ENCODE results near the gene MAJIN. TPM values are rescaled to one million over a fixed set of nuclear protein-coding genes. Genes with fewer than 3 reads are reported as not detected.
A peak's percentile ranks its signal among the peaks of the same experiment; 100 is the strongest.

Gene MAJIN
- total RNA-seq, 4 donors from 2014 or later = not detected

GRCh38 chr11:64890522-64890939 lies 81.4 kb downstream of the MAJIN start:
- TF ChIP-seq POLR2AphosphoS5 (IDR thresholded peaks at IDR 0.05) (no peak), POLR2A (IDR thresholded peaks at IDR 0.05; ENCODE audit: low read depth) (no peak), EP300 (IDR thresholded peaks at IDR 0.05) (no peak), CTCF (IDR thresholded peaks at IDR 0.05) (no peak)
- Histone ChIP-seq H3K9me3 (no peaks in the 10 kb centered on the region), H3K27me3 (no peaks in the 10 kb centered on the region), H3K4me3 (no peak overlapping the region), H3K36me3 (peaks cover 0 to 12% (median 9%) of the 10 kb centered on the region in 4 donors), H3K4me1 (peaks cover 30 to 37% (median 34%) of the 10 kb centered on the region in 4 donors), H3K27ac (replicated peaks in 1 of 4) (no peak overlapping the region)
- 90% methylated on average over 7 of the region's 7 CpGs for WGBS
- intact Hi-C loops (cut with DNase I) = loop anchor here (10.0 kb wide), 1 partner anchor 106 kb away; no protein-coding TSS in a partner anchor
- no peak for DNase-seq (ENCODE audit: extremely low spot score)

GRCh38 chr11:64888729-64889511 lies 83.0 kb downstream of the MAJIN start:
- H3K9me3 ChIP-seq = no peaks in the 10 kb centered on the region
- intact Hi-C loops (cut with DNase I) = no loop called here
- H3K36me3 ChIP-seq = no peaks in the 10 kb centered on the region
- TF ChIP-seq EP300 (IDR thresholded peaks at IDR 0.05) (no peak), POLR2A (IDR thresholded peaks at IDR 0.05; ENCODE audit: low read depth) (no peak), CTCF (IDR thresholded peaks at IDR 0.05) (no peak), POLR2AphosphoS5 (IDR thresholded peaks at IDR 0.05) (no peak)
- no peak overlapping the region for H3K27ac ChIP-seq (replicated peaks in 1 of 4)
- WGBS = 66% methylated on average over 9 of the region's 9 CpGs
- H3K4me1 ChIP-seq = peaks cover 22 to 32% (median 25%) of the 10 kb centered on the region in 4 donors
- H3K4me3 ChIP-seq = no peak overlapping the region
- no peak for DNase-seq (ENCODE audit: extremely low spot score)
- H3K27me3 ChIP-seq = no peaks in the 10 kb centered on the region

GRCh38 chr11:64888406-64888728 lies 83.5 kb downstream of the MAJIN start:
- Histone ChIP-seq H3K4me3 (peak overlapping the region; percentile 31 to 41 (median 36)), H3K27ac (replicated peaks in 1 of 4) (peak overlapping the region in 2 of 4 donors; percentile 71 to 74), H3K4me1 (peaks cover 19 to 26% (median 21%) of the 10 kb centered on the region in 4 donors), H3K36me3 (no peaks in the 10 kb centered on the region), H3K9me3 (no peaks in the 10 kb centered on the region), H3K27me3 (no peaks in the 10 kb centered on the region)
- TF ChIP-seq EP300 (IDR thresholded peaks at IDR 0.05) = no peak
- no peak for TF ChIP-seq POLR2AphosphoS5 (IDR thresholded peaks at IDR 0.05)
- no peak for TF ChIP-seq CTCF (IDR thresholded peaks at IDR 0.05)
- TF ChIP-seq POLR2A (IDR thresholded peaks at IDR 0.05; ENCODE audit: low read depth) = no peak
- WGBS = 35% methylated on average over 4 of the region's 8 CpGs
- DNase-seq (ENCODE audit: extremely low spot score) = no peak
- intact Hi-C loops (cut with DNase I) = no loop called here

Small RNA genes lying within 50 kb of the gene (small RNA-seq; reads per million reads assigned to genes)
- gene MIR6749 (0 to 0.37 (median 0) reads per million in 3 donors), gene MIR6750 (0 reads per million in 3 donors), gene MIR6879 (0 to 0.51 (median 0) reads per million in 3 donors)

Other genes starting within 250 kb of the MAJIN start
- 10 to 100 TPM in 1 of 4 donors, 1 to 10 TPM in 3; 2.1 to 12.9 (median 4.3) TPM for gene NRXN2, start 248.9 kb downstream of the MAJIN start, total RNA-seq
- gene RASGRP2, start 228.0 kb downstream of the MAJIN start, total RNA-seq = 10 to 100 TPM; 32.8 to 72.8 (median 34.9) TPM
- 10 to 100 TPM; 18.4 to 57.2 (median 26.3) TPM for gene PYGM, start 212.1 kb downstream of the MAJIN start, total RNA-seq
- gene SF1, start 193.6 kb downstream of the MAJIN start, total RNA-seq = 100 to 1,000 TPM; 199 to 285 (median 234) TPM
- 10 to 100 TPM; 11.1 to 25.0 (median 17.1) TPM for gene MAP4K2, start 168.9 kb downstream of the MAJIN start, total RNA-seq
- 10 to 100 TPM; 10.4 to 18.7 (median 11.5) TPM for gene MEN1, start 161.6 kb downstream of the MAJIN start, total RNA-seq
- gene CDC42BPG, start 127.5 kb downstream of the MAJIN start, total RNA-seq = under 1 TPM in 3 of 4 donors, not detected in 1; 0.33 to 0.46 (median 0.39) TPM
- gene EHD1, start 93.5 kb downstream of the MAJIN start, total RNA-seq = 100 to 1,000 TPM in 2 of 4 donors, 10 to 100 TPM in 2; 57.0 to 193 (median 104) TPM
- gene ATG2A, start 54.9 kb downstream of the MAJIN start, total RNA-seq = 10 to 100 TPM; 19.9 to 28.7 (median 26.1) TPM
- gene PPP2R5B, start 47.4 kb downstream of the MAJIN start, total RNA-seq = 10 to 100 TPM; 24.1 to 38.8 (median 29.0) TPM
- not detected for gene GPHA2, start 36.2 kb downstream of the MAJIN start, total RNA-seq
- gene BATF2, start 24.9 kb upstream of the MAJIN start, total RNA-seq = 1 to 10 TPM in 3 of 4 donors, under 1 TPM in 1; 0.42 to 5.1 (median 3.1) TPM
- 100 to 1,000 TPM; 150 to 189 (median 172) TPM for gene ARL2, start 42.1 kb upstream of the MAJIN start, total RNA-seq
- gene SNX15, start 55.3 kb upstream of the MAJIN start, total RNA-seq = 10 to 100 TPM; 21.2 to 57.1 (median 33.1) TPM
- 10 to 100 TPM in 3 of 4 donors, 1 to 10 TPM in 1; 9.6 to 21.8 (median 13.1) TPM for gene SAC3D1, start 69.1 kb upstream of the MAJIN start, total RNA-seq
- gene NAALADL1, start 86.4 kb upstream of the MAJIN start, total RNA-seq = 10 to 100 TPM; 22.8 to 43.7 (median 31.0) TPM
- gene CDCA5, start 111.9 kb upstream of the MAJIN start, total RNA-seq = 1 to 10 TPM in 1 of 4 donors, under 1 TPM in 3; 0.33 to 1.1 (median 0.38) TPM
- gene ZFPL1, start 112.1 kb upstream of the MAJIN start, total RNA-seq = 10 to 100 TPM; 24.1 to 50.7 (median 43.7) TPM
- gene VPS51, start 124.1 kb upstream of the MAJIN start, total RNA-seq = 100 to 1,000 TPM; 185 to 414 (median 237) TPM
- gene TM7SF2, start 139.8 kb upstream of the MAJIN start, total RNA-seq = 10 to 100 TPM in 3 of 4 donors, 1 to 10 TPM in 1; 8.8 to 17.2 (median 12.1) TPM
- gene ZNHIT2, start 145.6 kb upstream of the MAJIN start, total RNA-seq = 10 to 100 TPM in 3 of 4 donors, 1 to 10 TPM in 1; 7.5 to 24.4 (median 18.0) TPM
- 1,000 to 10,000 TPM in 1 of 4 donors, 100 to 1,000 TPM in 3; 465 to 1,081 (median 716) TPM for gene FAU, start 150.0 kb upstream of the MAJIN start, total RNA-seq
- 100 to 1,000 TPM in 2 of 4 donors, 10 to 100 TPM in 2; 76.2 to 113 (median 91.5) TPM for gene MRPL49, start 150.2 kb upstream of the MAJIN start, total RNA-seq
- 10 to 100 TPM; 24.1 to 39.5 (median 27.5) TPM for gene SYVN1, start 162.4 kb upstream of the MAJIN start, total RNA-seq
- gene SPDYC, start 198.1 kb upstream of the MAJIN start, total RNA-seq = not detected
- gene CAPN1, start 209.8 kb upstream of the MAJIN start, total RNA-seq = 100 to 1,000 TPM in 3 of 4 donors, 10 to 100 TPM in 1; 95.9 to 246 (median 167) TPM

Measured in esophagus muscularis mucosa (tissue), 4 donors.